ENCODE data around the gene SMPD4. TPM values are rescaled to one million over a fixed set of nuclear protein-coding genes. Genes with fewer than 3 reads are reported as not detected.
A peak's percentile ranks its signal among the peaks of the same experiment; 100 is the strongest.
"Not testable (repeated sequence)": the region's sequence is repeated elsewhere in the genome, so short reads cannot be mapped to it uniquely, and the experiment has no call there.

The SMPD4 gene
- total RNA-seq, 1 donor from 2014 or later, result 91.7 TPM

- H3K27me3 Mint-ChIP-seq (ENCODE audit: low read depth), result no peaks in the 10 kb centered on the region
- no peaks in the 10 kb centered on the region for H3K9me3 Mint-ChIP-seq
- no peak for DNase-seq (ENCODE audit: low read depth, low spot score)
- no peaks in the 10 kb centered on the region for H3K4me1 Mint-ChIP-seq
- no peaks in the 10 kb centered on the region for H3K36me3 Mint-ChIP-seq (ENCODE audit: low read depth)
- H3K4me3 Mint-ChIP-seq, result no peak overlapping the region
- no peak for TF ChIP-seq CTCF (conservative IDR thresholded peaks at IDR 0.05)
- H3K27ac Mint-ChIP-seq (ENCODE audit: unreplicated experiment), result no peak overlapping the region
Measured at GRCh38 chr2:130156624-130157004, 24.8 kb downstream of the SMPD4 start.

- H3K9me3 Mint-ChIP-seq; H3K27ac Mint-ChIP-seq (ENCODE audit: unreplicated experiment); H3K27me3 Mint-ChIP-seq (ENCODE audit: low read depth); H3K4me3 Mint-ChIP-seq; H3K36me3 Mint-ChIP-seq (ENCODE audit: low read depth); H3K4me1 Mint-ChIP-seq: not testable (repeated sequence)
- peak; percentile 59 for TF ChIP-seq CTCF (conservative IDR thresholded peaks at IDR 0.05)
- DNase-seq (ENCODE audit: low read depth, low spot score), result peak; percentile 41
Measured at GRCh38 chr2:130155956-130156623, 25.3 kb downstream of the SMPD4 start.

- Mint-ChIP-seq H3K4me1 (no peaks in the 10 kb centered on the region), H3K27ac (ENCODE audit: unreplicated experiment) (no peak overlapping the region), H3K27me3 (ENCODE audit: low read depth) (no peaks in the 10 kb centered on the region), H3K9me3 (no peaks in the 10 kb centered on the region), H3K4me3 (no peak overlapping the region), H3K36me3 (ENCODE audit: low read depth) (no peaks in the 10 kb centered on the region)
- TF ChIP-seq CTCF (conservative IDR thresholded peaks at IDR 0.05), result no peak
- no peak for DNase-seq (ENCODE audit: low read depth, low spot score)
Measured at GRCh38 chr2:130154773-130155765, 26.3 kb downstream of the SMPD4 start.

GRCh38 chr2:130154423-130154770 lies 27.0 kb downstream of the SMPD4 start:
- H3K4me3 Mint-ChIP-seq; H3K27ac Mint-ChIP-seq (ENCODE audit: unreplicated experiment): not testable (repeated sequence)

GRCh38 chr2:130153721-130154422 lies 27.5 kb downstream of the SMPD4 start:
- H3K36me3 Mint-ChIP-seq (ENCODE audit: low read depth); H3K4me1 Mint-ChIP-seq; DNase-seq (ENCODE audit: low read depth, low spot score); H3K27me3 Mint-ChIP-seq (ENCODE audit: low read depth); H3K27ac Mint-ChIP-seq (ENCODE audit: unreplicated experiment); H3K4me3 Mint-ChIP-seq; H3K9me3 Mint-ChIP-seq: not testable (repeated sequence)

More at GRCh38 chr2:130154423-130154770, 27.0 kb downstream of the SMPD4 start:
- H3K27me3 Mint-ChIP-seq (ENCODE audit: low read depth); H3K4me1 Mint-ChIP-seq; H3K9me3 Mint-ChIP-seq; DNase-seq (ENCODE audit: low read depth, low spot score); H3K36me3 Mint-ChIP-seq (ENCODE audit: low read depth): not testable (repeated sequence)

GRCh38 chr2:130152816-130153595 lies 28.4 kb downstream of the SMPD4 start:
- DNase-seq (ENCODE audit: low read depth, low spot score), result no peak
- H3K27me3 Mint-ChIP-seq (ENCODE audit: low read depth), result no peaks in the 10 kb centered on the region
- no peaks in the 10 kb centered on the region for H3K36me3 Mint-ChIP-seq (ENCODE audit: low read depth)
- H3K4me3 Mint-ChIP-seq, result no peak overlapping the region
- no peaks in the 10 kb centered on the region for H3K9me3 Mint-ChIP-seq
- no peak overlapping the region for H3K27ac Mint-ChIP-seq (ENCODE audit: unreplicated experiment)
- H3K4me1 Mint-ChIP-seq, result no peaks in the 10 kb centered on the region
- no peak for TF ChIP-seq CTCF (conservative IDR thresholded peaks at IDR 0.05)

- H3K36me3 Mint-ChIP-seq (ENCODE audit: low read depth); H3K9me3 Mint-ChIP-seq; DNase-seq (ENCODE audit: low read depth, low spot score); H3K27ac Mint-ChIP-seq (ENCODE audit: unreplicated experiment); H3K4me1 Mint-ChIP-seq; H3K27me3 Mint-ChIP-seq (ENCODE audit: low read depth); H3K4me3 Mint-ChIP-seq: not testable (repeated sequence)
Measured at GRCh38 chr2:130152136-130152815, 29.1 kb downstream of the SMPD4 start.

- H3K36me3 Mint-ChIP-seq (ENCODE audit: low read depth); H3K27ac Mint-ChIP-seq (ENCODE audit: unreplicated experiment); H3K4me1 Mint-ChIP-seq; H3K27me3 Mint-ChIP-seq (ENCODE audit: low read depth); H3K4me3 Mint-ChIP-seq; DNase-seq (ENCODE audit: low read depth, low spot score); H3K9me3 Mint-ChIP-seq: not testable (repeated sequence)
Measured at GRCh38 chr2:130151145-130151512, 30.3 kb downstream of the SMPD4 start.
